ENCODE measurements around the gene BAIAP2L2.

- TF ChIP-seq CTCF (IDR thresholded peaks at IDR 0.05; ENCODE audit: insufficient read depth, low read depth, low read length) (no peak), EZH2 (IDR thresholded peaks at IDR 0.05; ENCODE audit: insufficient read depth, low read length) (no peak)
These were observed 18.5 kb upstream of the BAIAP2L2 start for GRCh38 chr22:38129021-38129420.

Data from astrocyte (in vitro differentiated cells and primary cell).